ENCODE data around the gene SLC33A1.

Gene SLC33A1

GRCh38 chr3:155790272-155790925 is 63.8 kb downstream of the SLC33A1 start:
- DNase-seq: no peak

- no peak for DNase-seq
Observed at GRCh38 chr3:155785662-155786295, 68.4 kb downstream of the SLC33A1 start.

- DNase-seq: no peak
Observed at GRCh38 chr3:155782390-155782953, 71.8 kb downstream of the SLC33A1 start.

GRCh38 chr3:155780291-155780690 is 73.9 kb downstream of the SLC33A1 start:
- DNase-seq: no peak

- no peak for DNase-seq
Observed at GRCh38 chr3:155778462-155778861, 75.8 kb downstream of the SLC33A1 start.

GRCh38 chr3:155772801-155773200 is 81.4 kb downstream of the SLC33A1 start:
- DNase-seq: no peak

- DNase-seq: no peak
Observed at GRCh38 chr3:155771126-155771525, 83.1 kb downstream of the SLC33A1 start.
